Natural killer cell treated with Interleukin-12 subunit alpha and Interleukin-12 subunit beta and Interleukin-15 and Interleukin-18, amount 100 ng/mL, for 72 hours (primary cell): ENCODE measurements around the gene HERC5. TPM values are rescaled to one million over a fixed set of nuclear protein-coding genes. Genes with fewer than 3 reads are reported as not detected.

Experiments used
- ATAC-seq, 2 donors: fragments of 150-1000 bp; cut with Tn5 transposase in 1 of 2; sonication (Bioruptor Pico), chemical (Tn5 transposase) in 1 of 2; 2 replicates each; pipeline ENCODE4 v1.10.0; 2021
- DNase-seq: peaks from one replicate; pipeline ENCODE4 v3.0.0; 2022; ENCODE audit warnings: low spot score
- H3K27ac Mint-ChIP-seq, 2 donors: 1 replicate in 1 of 2; 2 replicates in 1 of 2; pipeline ENCODE4 v1.8.0; 2022; ENCODE audit warnings: mixed read lengths in 2 of 2, mild to moderate bottlenecking in 1 of 2, moderate library complexity in 1 of 2
- H3K27me3 Mint-ChIP-seq, 2 donors: 1 replicate in 1 of 2; 2 replicates in 1 of 2; pipeline ENCODE4 v1.8.0; 2022; ENCODE audit warnings: mixed read lengths in 2 of 2
- H3K36me3 Mint-ChIP-seq: one replicate; pipeline ENCODE4 v1.8.0; 2022; ENCODE audit warnings: mixed read lengths
- H3K4me1 Mint-ChIP-seq, 2 donors: 1 replicate in 1 of 2; 2 replicates in 1 of 2; pipeline ENCODE4 v1.8.0; 2022; ENCODE audit warnings: low read depth in 2 of 2, mixed read lengths in 2 of 2, mild to moderate bottlenecking in 1 of 2
- H3K4me3 Mint-ChIP-seq: one replicate; pipeline ENCODE4 v1.8.0; 2022; ENCODE audit warnings: mixed read lengths
- H3K9me3 Mint-ChIP-seq: 2 replicates; pipeline ENCODE4 v1.8.0; 2022; ENCODE audit warnings: mixed read lengths
- total RNA-seq, 2 donors: library from RNA; stranded (reverse); gene quantifications; one replicate each; pipeline ENCODE4 v1.2.3, GENCODE V29; 2022

The HERC5 gene
- total RNA-seq, 2 donors from 2014 or later = 5.8 to 6.4 TPM

DNA sequence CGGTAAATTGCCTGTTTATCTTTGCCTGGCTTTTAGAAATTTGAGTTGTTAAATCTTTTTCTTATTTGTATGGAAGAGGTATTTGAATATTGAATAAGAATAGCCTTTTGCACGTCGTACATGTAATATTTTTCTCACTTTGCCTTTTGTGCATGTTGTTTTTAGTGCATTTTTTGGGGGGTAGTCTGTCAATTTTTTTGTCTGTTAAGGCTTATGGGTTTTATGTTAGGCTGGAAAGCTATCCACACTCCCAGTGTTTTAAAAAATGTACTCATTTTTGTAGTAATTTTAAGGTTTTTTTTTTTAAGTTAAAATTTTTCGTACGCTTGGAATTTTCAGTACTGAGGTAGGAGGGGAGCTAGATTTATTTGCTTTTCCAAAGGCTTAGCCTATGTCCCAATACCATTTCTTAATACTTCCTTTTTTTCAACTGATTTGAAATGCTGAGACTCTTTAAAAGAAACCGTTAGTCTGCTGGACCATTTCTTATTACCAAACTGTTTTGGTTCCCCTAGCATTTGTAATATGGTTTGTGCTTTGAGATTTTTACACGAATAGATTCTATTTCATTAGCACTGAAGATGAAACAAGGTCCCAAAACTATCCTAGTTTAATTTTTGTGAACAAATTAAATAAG is 1.3 kb downstream of the HERC5 start:
- Mint-ChIP-seq H3K27me3 (no peaks in the 10 kb centered on the region), H3K27ac (peak overlapping the region; percentile 99 to 100), H3K36me3 (no peaks in the 10 kb centered on the region), H3K4me1 (peaks cover 10 to 17% of the 10 kb centered on the region in 2 donors), H3K4me3 (peak overlapping the region; percentile 99), H3K9me3 (no peaks in the 10 kb centered on the region)
- DNase-seq (no peak), ATAC-seq (no peak)

DNA sequence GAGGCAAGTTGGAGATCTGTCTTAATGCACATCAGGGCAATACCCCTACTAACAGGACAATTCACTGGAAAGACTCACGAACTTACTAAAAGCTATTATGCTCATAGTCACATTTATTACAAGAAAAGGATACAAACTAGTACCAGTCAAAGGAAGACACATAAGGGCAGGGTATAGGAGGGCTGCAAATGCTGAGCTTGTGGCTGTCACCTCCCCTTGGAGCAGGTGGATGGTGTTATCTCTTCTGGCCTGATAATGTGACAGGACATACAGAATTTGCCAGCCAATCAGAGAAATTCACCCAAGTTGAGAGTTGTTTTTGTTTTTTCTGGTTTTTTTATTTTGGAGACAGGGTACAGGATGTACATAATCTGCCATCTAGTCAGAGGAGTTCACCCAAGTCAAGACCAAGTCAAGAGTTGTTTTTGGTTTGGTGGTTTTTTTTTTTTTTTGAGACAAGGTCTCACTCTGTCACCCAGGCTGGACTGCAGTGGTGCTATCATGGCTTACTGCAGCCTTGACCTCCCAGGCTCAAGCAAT is 8.8 kb downstream of the HERC5 start:
- H3K9me3 Mint-ChIP-seq = no peaks in the 10 kb centered on the region
- H3K27me3 Mint-ChIP-seq = no peaks in the 10 kb centered on the region
- peaks cover 10% of the 10 kb centered on the region for H3K36me3 Mint-ChIP-seq
- no peak overlapping the region for H3K4me3 Mint-ChIP-seq
- DNase-seq (no peak), ATAC-seq (no peak)
- H3K27ac Mint-ChIP-seq = no peak overlapping the region
- H3K4me1 Mint-ChIP-seq = no peaks in the 10 kb centered on the region

DNA sequence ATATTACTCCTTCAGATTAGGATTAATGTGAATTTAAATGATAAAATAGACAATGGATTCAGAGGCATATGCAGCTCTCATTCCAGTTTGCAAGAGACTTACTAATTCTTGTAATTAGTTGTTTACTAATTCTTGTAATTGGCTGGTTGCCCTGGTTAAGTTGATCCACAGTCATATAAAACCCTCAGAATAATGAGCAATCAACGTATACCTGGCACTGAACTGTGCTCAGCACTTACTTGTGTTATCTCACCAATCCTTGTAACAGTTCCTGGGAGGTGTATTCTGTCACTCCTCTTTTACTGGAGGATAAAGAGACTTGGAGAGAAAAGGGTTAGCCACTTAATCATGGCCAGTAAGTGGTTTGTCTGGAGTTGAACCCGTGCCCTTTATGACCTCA is 10.5 kb downstream of the HERC5 start:
- no peak for DNase-seq
- no peak overlapping the region for H3K4me3 Mint-ChIP-seq
- no peak for ATAC-seq
- peaks cover 11% of the 10 kb centered on the region for H3K36me3 Mint-ChIP-seq
- H3K4me1 Mint-ChIP-seq = no peaks in the 10 kb centered on the region
- no peak overlapping the region for H3K27ac Mint-ChIP-seq
- H3K9me3 Mint-ChIP-seq = no peaks in the 10 kb centered on the region
- no peaks in the 10 kb centered on the region for H3K27me3 Mint-ChIP-seq

DNA sequence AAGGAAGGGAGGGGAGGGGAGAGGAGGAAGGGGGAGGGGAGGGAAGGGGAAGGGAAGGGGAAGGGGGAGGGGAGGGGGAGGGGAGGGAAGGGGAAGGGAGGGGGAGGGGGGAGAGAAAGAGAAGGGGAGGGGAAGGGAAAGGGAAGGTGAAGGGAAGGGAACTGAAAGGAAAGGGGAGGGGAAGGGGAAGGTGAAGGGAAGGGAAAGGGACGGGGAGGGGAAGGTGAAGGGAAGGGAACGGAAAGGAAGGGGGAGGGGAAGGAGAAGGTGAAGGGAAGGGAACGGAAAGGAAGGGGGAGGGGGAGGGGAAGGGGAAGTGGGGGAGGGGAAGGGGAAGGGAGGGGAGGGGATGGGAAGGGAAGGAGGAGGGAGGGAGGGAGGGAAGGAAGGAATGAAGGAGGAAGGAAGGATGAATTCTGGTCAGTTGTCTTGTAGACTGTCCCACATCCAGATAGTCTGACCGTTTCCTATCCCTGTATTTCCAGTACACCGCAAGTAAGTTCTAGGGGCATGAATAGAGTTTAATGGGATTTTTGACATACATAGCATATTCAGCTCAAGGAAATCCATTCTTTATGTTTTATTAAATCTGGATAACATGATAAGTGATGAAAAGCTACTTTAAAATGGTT is 20.4 kb downstream of the HERC5 start:
- no peaks in the 10 kb centered on the region for H3K9me3 Mint-ChIP-seq
- ATAC-seq (no peak), DNase-seq (no peak)
- H3K4me1 Mint-ChIP-seq = no peaks in the 10 kb centered on the region
- H3K27ac Mint-ChIP-seq = no peak overlapping the region
- H3K27me3 Mint-ChIP-seq = no peaks in the 10 kb centered on the region
- peaks cover 21% of the 10 kb centered on the region for H3K36me3 Mint-ChIP-seq
- H3K4me3 Mint-ChIP-seq = no peak overlapping the region

DNA sequence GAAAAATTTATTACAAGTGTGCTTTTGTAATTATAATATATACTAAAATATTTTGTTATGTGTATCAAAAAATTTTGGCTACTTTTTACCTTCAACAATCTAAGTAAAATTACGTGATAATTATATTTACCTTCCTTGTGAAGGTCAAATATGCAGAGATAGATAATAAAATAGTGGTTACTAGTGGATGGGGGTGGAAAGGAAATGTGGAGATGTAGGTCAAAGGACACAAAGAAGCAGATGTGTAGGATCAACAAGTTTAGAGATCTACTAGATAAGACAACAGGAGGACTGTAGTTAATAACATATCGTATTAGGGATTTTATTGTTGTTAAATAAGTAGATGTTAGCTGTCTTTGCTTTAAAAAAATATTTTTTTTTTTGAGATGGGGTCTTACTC is 21.3 kb downstream of the HERC5 start:
- H3K4me3 Mint-ChIP-seq = no peak overlapping the region
- H3K27me3 Mint-ChIP-seq = no peaks in the 10 kb centered on the region
- ATAC-seq (no peak), DNase-seq (no peak)
- H3K27ac Mint-ChIP-seq = no peak overlapping the region
- H3K9me3 Mint-ChIP-seq = no peaks in the 10 kb centered on the region
- H3K36me3 Mint-ChIP-seq = peaks cover 14% of the 10 kb centered on the region
- no peaks in the 10 kb centered on the region for H3K4me1 Mint-ChIP-seq

DNA sequence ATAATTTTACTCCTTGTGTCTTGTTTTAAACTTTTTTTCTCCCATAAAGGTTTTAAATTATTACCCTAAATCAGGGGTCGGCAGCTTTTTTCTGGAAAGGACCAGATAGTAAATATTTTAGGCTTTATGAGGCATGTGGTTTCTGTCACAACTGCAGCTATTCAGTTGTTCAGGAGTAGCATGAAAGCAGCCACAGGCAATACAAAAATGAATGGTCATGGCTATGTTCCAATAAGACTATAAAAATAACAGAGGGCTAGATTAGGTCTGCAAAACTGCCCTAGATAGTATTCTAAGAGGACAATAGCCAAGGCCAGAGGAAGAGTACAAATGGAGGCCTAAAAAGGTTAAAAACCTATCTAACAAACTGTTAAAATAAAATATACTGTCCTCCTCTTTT is 24.6 kb downstream of the HERC5 start:
- Mint-ChIP-seq H3K27ac (no peak overlapping the region), H3K27me3 (no peaks in the 10 kb centered on the region), H3K4me1 (no peaks in the 10 kb centered on the region), H3K9me3 (no peaks in the 10 kb centered on the region), H3K4me3 (no peak overlapping the region), H3K36me3 (peaks cover 4% of the 10 kb centered on the region)
- no peak for DNase-seq
- ATAC-seq = no peak

DNA sequence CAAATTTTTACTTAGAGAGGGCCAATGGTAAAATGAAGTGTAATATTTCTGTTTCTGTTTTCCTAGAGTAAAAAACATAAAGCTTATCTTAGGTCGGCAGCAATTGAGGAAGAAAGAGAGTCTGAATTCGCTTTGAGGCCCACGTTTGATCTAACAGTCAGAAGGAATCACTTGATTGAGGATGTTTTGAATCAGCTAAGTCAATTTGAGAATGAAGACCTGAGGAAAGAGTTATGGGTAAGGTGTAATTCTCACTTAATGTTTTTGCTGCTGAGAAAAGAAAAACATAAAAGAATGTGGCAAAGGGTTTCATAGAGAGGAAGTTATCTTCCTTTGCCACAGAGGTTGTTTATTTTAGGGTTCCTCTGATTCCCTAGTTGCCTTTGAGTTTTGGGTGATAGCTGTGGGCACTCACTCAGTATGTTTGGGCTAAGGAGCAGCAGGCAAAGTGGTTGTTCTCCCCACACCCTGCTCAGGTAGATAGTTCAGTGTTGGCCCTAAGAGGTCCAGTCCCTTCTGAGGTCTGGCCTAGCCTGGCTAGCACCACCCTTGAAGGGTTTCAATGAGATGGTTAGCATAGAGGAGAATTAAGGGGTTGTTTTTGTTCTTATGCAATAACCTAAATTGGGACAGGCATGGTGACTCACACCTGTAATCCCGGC is 32.3 kb downstream of the HERC5 start:
- Mint-ChIP-seq H3K4me1 (peaks cover 7 to 11% of the 10 kb centered on the region in 2 donors), H3K4me3 (no peak overlapping the region), H3K9me3 (no peaks in the 10 kb centered on the region), H3K27ac (peak overlapping the region; percentile 7 to 33), H3K27me3 (no peaks in the 10 kb centered on the region), H3K36me3 (peaks cover 9% of the 10 kb centered on the region)
- DNase-seq (no peak), ATAC-seq (no peak)

DNA sequence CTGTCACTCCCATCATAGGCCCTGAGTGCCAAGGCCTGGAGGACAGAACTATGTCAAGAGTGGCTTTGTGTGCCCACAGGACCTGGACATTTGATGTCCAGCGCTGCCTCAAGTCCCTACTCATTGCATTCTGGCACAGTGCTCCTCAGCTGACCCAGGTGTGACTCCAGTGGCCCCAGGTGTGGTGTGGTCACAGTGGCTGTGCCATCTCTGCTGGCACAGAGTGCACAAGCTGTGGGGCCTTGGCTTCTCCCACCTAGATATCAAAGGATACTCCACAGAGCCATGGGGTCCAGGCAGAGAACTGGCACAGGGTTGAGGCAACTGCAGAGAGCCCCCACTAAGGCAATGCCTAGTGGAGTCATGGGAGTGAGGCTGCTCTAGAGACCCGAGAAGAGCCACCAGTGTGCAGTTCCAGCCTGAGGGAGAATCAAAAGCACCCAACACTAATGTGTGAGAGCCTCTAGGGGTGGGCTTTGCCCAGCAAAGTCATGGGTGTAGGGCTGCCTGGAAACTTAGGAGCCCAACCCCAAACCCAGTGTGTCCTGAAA is 41.0 kb downstream of the HERC5 start:
- Mint-ChIP-seq H3K27ac (no peak overlapping the region), H3K27me3 (no peaks in the 10 kb centered on the region), H3K9me3 (no peaks in the 10 kb centered on the region), H3K36me3 (peaks cover 5% of the 10 kb centered on the region), H3K4me3 (no peak overlapping the region), H3K4me1 (no peaks in the 10 kb centered on the region)
- ATAC-seq (peak in 1 of 2 donors; percentile 55), DNase-seq (no peak)

DNA sequence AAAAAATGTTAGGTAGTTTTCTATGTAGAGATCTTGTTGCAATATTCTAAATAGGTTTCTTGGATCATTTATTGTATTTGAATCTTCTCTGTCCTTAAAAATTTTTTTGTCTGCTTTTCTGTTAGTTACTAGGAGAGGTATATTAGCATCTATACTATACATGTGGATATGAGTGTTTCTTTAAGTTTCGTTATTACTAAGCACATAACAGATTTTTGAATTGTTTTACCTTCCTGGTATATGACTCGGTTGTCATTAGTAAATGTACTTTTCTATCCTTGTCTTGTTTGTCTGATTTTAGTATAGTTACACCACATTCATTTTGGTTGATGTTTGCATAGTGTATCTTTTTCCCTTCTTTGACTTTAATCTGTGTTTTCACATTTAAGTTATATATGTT is 46.4 kb downstream of the HERC5 start:
- Mint-ChIP-seq H3K4me1 (no peaks in the 10 kb centered on the region), H3K27me3 (no peaks in the 10 kb centered on the region), H3K9me3 (no peaks in the 10 kb centered on the region), H3K4me3 (no peak overlapping the region), H3K27ac (no peak overlapping the region), H3K36me3 (peaks cover 5% of the 10 kb centered on the region)
- ATAC-seq (no peak), DNase-seq (no peak)

DNA sequence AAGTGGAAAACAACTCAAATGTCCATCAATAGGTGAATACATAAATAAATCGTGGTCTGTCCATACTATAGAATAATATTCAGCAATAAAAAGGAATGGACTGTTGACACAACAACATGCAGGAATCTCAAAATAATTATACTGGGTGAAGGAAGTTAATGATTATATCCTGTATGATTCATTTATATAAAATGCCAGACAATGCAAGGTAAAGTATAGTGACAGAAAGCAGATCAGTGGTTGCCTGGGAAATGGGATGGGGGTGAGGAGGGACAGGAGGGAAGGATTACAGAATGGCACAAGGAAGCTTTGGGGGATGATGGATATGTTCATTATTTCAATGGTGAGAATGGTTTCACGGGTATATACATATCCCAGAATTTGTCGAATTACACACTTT is 54.3 kb downstream of the HERC5 start:
- Mint-ChIP-seq H3K4me1 (no peaks in the 10 kb centered on the region), H3K36me3 (no peaks in the 10 kb centered on the region), H3K27ac (no peak overlapping the region), H3K9me3 (no peaks in the 10 kb centered on the region), H3K4me3 (no peak overlapping the region), H3K27me3 (peaks cover 0 to 9% of the 10 kb centered on the region in 2 donors)
- ATAC-seq = no peak
- DNase-seq = no peak

DNA sequence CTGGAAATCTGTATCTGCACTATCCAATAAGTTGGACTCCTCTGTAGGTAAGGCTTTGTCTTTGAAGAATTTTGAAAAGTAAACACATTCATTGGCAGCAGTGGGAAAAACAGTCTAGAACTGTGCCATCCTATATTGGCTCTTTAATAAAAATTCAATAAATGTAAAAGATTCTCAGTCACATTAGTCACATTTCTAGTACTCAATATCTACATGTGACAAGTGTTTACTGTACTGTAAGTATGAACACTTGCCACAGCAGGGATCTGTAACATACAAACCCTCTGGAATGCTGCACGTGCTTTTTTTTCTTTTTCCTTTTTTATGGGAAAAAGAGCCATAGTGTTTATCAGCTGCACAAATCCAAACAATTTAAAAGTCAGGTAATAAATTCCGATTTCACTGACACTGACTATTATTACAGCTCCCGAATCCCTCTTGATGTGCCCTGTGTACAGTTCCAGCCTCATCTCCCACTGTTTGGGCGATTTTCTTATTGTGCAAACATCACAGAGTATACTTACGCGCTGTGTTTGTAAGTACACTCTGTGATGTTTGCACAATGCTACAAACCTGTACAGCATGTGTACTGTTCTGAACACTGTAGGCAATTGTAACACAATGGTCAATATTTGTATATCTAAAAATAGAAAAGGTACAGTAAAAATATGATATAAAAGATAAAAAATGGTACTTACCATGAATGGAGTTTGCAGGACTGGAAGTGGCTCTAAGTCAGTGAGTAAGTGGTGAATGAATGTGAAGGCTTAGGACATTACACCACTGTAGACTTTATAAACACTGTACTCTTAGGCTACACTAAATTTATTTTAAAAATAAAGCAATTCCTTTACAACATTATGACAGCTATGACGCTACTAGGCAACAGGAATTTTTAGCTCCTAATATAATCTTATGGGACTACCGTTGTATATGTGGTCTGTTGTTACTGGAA is 57.9 kb downstream of the HERC5 start:
- no peaks in the 10 kb centered on the region for H3K36me3 Mint-ChIP-seq
- H3K4me1 Mint-ChIP-seq = no peaks in the 10 kb centered on the region
- DNase-seq (no peak), ATAC-seq (no peak)
- peaks cover 0 to 9% of the 10 kb centered on the region in 2 donors for H3K27me3 Mint-ChIP-seq
- H3K27ac Mint-ChIP-seq = no peak overlapping the region
- H3K4me3 Mint-ChIP-seq = no peak overlapping the region
- H3K9me3 Mint-ChIP-seq = no peaks in the 10 kb centered on the region

DNA sequence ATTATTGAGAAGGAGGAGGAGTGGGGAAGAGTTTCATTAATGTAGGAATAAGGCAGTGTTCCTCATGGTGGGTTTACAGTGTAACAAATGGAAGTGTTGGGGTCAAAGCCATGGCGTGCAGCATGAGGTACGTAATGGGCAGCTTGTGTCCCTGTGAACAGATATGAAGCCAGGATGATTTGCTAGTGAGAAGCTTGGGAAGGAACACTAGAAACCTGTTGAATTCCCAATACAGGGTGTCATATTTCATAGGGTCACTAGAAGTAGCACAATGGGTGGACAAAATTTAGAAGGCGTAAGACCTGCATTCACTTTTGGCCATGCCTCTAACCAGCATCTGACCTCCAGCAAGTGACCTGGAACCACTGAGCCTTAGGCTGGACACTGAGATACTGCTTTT is 59.8 kb downstream of the HERC5 start:
- DNase-seq = no peak
- peaks cover 8% of the 10 kb centered on the region for H3K36me3 Mint-ChIP-seq
- H3K4me3 Mint-ChIP-seq = no peak overlapping the region
- no peak for ATAC-seq
- peaks cover 0 to 6% of the 10 kb centered on the region in 2 donors for H3K27me3 Mint-ChIP-seq
- H3K4me1 Mint-ChIP-seq = peaks cover 0 to under 1% of the 10 kb centered on the region in 2 donors
- H3K27ac Mint-ChIP-seq = no peak overlapping the region
- no peaks in the 10 kb centered on the region for H3K9me3 Mint-ChIP-seq

DNA sequence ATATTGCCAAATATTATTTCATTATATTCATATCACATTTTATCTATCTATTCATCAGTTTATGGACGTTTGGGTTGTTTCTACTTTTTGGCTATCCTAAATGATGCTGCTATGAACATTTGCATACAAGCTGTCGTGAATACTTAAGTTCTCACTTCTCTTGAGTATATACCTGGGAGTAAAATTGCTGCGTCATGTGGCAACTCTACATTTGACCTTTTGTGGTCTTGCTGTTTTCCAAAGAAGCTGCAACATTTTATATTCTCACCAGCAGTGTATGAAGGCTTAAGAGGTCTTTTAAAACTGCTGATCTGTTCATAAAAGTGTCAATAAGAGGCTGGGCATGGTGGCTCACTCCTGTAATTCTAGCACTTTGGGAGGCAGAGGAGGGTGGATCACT is 60.9 kb downstream of the HERC5 start:
- no peak for DNase-seq
- no peak overlapping the region for H3K27ac Mint-ChIP-seq

More for the DNA sequence above, 60.9 kb downstream of the HERC5 start:
- H3K27me3 Mint-ChIP-seq = peaks cover 0 to 4% of the 10 kb centered on the region in 2 donors
- no peak for ATAC-seq
- H3K36me3 Mint-ChIP-seq = peaks cover 15% of the 10 kb centered on the region
- no peaks in the 10 kb centered on the region for H3K9me3 Mint-ChIP-seq
- H3K4me1 Mint-ChIP-seq = peaks cover 9 to 10% of the 10 kb centered on the region in 2 donors
- H3K4me3 Mint-ChIP-seq = no peak overlapping the region
